HK-2 (cell line): ENCODE results near the gene CENPO.

Experiments used
- DNase-seq: peaks from one replicate; pipeline ENCODE4 v3.0.0-alpha.2; 2018; ENCODE audit not compliant: unreplicated experiment

The CENPO gene, protein sequence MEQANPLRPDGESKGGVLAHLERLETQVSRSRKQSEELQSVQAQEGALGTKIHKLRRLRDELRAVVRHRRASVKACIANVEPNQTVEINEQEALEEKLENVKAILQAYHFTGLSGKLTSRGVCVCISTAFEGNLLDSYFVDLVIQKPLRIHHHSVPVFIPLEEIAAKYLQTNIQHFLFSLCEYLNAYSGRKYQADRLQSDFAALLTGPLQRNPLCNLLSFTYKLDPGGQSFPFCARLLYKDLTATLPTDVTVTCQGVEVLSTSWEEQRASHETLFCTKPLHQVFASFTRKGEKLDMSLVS

DNA sequence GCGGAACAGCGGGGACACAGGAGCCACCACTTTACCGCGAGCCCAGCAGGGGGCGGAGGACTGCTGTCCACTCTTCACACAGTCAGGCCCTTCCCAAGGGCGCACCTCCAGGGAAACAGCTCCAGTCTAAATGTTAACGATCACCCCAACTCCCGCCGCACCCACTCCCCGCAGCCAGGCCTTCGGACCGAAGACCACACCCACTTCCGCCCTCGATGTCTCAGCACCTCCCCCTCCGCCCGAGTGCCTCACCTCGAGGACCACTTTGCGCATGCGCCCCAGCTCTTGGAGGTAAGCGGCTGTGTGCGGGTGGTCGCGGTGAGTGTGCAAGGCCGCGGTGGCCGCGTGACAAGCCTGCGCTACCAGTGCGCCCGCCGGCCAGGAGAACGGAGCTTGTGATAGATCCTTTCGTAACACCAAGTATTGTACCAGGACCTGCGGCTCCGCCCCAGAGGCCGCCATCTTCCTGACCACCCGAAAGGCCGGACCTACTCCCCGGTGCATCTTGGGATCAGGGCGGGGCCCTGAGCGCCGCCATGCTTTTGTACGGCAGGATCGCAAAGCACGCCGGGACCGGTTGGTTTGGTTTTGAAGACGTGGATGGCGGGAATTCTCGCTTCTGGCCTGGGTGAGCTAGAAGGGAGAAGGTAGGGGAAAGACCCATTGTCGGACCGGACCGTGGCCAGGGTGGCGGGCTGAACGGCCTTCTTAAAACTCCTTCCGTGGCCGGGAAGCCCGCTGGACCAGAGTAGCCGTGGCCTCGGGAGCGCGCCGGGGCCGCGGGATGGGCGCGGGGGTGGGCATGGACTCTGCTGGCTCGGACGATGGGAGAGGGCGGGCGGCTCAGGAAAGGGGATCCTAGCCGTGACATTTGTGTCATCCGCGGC lies at the start of gene CENPO, which contains the start of gene PTRHD1:
TSS of gene CENPO (plus strand) at position 552 of the 887 bp plus-strand sequence. CDS start 495 bp downstream, outside the sequence.
TSS of gene PTRHD1 (minus strand) at position 518 of the 887 bp plus-strand sequence. CDS start at position 504, 14 bp downstream.
- peak; percentile 98 for DNase-seq

DNA sequence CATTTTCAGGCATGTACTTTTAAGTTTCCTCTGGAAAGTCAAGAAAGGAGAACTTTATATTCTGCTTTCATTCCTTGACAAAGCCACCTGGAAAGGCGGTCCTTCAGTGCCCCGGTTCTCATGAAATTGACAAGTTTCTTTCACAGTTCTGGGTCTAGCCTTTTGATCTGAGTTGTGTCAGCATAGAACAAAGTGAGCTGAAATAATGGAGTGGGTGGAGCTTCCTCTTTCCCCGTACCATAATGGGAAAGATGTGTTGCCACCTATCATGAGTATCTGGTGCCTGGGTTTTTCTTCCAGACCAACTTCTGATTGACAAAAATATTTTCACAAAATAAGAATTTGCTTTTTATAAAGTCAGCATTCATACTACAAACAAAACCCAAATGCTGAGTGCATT lies 49.3 kb upstream of the CENPO start:
- no peak for DNase-seq

DNA sequence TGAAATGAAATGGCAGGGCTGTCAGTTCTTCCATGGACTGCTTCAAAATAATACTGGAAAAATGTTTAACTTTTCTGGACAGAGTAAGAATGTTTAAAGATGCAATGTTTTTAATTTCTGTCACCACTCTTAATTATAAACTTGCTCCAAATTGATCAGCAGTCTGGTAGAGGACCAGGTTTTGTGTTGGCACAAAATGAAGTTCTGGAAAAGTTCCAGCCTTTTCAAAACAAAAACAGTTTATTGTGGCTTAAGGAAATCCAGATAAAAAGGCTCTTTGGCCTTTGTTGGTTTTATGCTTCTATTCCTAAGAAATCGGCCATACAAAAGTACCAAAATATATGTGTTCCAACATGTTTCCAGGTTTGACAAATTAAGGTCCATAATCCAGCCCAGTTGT lies 48.9 kb upstream of the CENPO start:
- no peak for DNase-seq

DNA sequence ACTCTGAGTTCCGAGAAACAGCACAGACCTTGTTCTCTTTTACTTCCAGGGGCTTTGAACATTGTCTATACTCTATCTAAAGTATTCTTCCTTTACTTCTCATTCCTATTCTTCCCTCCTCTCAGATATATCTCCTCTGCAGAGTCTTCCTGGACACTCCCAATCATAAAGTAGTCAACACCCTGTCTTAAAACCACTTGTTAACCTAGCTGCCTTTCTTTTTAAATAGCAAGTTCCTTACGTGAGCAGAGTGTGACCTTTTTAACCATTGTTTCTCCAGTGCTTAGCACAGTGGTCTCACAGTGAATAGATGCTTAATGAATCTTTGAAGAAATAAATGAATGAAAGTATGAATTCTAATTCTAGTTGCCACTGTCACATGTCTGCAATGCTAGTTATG lies 47.4 kb upstream of the CENPO start:
- DNase-seq = no peak

DNA sequence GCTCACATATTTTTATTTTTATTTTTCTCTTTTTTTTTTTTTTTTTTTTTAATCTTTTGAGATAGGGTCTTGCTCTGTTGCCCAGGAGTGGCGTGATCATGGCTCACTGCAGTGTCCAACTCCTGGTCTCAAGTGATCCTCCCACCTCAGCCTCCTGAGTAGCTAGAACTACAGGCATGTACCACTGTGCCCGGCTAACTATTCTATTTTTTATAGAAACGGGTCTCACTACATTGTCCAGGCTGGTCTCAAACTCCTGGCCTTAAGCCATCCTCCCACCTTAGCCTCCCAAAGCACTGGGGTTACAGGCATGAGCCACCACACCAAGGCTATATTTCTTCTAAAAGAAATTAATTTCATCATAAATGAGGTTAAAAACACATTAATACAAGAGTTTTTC lies 45.9 kb upstream of the CENPO start:
- DNase-seq = no peak

DNA sequence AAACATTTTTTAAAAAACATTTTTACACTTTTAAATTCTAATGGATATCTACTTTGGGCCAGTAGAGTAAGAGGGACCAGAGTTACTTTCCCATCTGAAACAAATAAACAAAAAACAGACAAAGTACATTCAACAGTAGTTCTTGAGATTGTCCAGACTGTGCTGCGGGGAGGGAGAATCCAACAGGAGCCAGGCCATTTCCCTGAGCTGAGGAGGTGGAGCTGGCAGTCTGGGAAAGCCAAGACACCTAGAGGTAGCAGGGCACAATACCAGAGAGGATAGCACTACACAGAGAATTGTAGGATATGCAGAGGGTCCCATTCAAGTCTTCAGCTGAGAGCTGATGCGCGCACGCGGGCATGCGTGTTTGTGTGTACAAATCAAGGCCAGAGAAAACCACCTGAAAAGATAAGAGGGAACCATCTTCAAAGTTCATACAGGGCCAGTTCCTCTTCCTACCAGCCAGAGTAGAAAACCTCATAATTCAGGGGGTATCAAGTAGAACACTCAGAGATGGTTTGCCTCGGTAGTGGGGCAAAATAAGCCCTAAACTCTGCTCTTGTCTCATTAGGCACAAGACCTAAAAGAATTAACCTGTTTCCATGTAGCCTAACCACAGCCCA lies 44.0 kb upstream of the CENPO start:
- DNase-seq = no peak

DNA sequence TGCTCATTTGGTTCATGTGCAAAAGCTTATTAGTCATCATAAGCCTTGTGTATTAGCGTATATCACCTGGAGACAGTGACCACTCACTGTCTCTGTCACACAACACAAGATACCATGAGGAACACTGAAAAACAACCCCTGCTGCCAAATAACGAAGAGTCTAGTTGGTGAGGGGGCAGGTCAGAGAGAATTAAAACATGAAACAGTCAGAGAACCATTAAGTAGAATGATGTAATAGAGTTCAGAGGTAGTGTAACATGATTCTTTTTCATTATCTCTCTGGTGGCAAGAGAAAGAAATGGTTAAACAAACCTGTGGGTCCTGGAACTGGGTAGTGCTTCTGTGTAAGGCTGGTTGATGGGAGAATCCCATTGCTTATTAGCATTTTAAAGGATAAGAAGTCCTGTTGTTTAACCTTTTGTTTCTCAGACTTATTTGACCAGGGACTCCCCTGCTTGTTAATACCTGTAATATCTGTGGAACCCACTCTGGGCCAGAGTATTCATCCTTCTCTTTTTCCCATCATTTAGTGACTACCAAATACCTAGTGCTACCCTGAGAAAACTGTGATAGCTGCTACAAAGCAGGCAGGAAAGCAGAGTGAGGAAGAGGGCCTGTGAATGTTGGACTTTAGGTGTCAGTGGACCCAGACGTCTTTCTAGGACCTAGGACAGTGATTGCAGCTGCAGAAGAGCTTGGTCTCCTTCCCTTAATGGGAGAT lies 38.1 kb upstream of the CENPO start:
- DNase-seq = no peak

DNA sequence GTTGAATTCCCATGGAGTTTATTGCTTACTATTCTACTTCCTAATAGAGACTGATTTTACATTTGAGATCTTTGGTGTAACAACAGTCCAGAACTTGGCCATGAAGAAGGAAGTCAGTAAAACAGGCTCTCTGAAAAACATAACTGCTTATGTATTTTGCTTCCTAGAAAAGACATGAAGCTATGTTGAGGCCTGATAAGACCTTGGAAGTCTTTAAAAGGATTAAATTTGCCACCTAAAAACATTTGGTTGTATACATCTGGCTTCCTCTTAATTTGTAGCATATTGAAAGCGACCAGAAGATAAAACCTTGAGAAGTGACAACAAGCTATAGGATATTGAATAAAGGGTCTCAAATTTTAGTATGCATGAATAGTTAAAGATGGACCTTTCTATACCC lies 36.4 kb upstream of the CENPO start:
- DNase-seq = no peak

DNA sequence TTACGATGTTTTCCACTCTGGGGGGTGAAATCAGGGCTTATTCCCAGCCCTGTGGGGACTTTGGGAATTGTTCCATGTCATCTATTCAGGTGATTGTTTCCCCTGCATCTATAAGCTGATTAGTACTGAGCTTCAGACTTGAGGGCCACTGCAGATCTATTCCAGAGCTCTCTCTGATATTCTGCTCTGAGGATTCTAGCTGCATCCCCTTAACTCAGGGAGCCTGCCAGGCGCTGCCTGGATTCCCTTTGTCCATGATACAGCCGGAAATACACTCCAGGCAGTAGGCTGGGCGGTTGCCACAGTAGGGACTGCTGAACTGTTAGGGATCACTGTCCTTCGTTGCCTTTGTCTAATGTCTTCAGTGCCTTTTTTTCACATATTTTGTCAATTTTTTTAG lies 31.4 kb upstream of the CENPO start:
- no peak for DNase-seq

DNA sequence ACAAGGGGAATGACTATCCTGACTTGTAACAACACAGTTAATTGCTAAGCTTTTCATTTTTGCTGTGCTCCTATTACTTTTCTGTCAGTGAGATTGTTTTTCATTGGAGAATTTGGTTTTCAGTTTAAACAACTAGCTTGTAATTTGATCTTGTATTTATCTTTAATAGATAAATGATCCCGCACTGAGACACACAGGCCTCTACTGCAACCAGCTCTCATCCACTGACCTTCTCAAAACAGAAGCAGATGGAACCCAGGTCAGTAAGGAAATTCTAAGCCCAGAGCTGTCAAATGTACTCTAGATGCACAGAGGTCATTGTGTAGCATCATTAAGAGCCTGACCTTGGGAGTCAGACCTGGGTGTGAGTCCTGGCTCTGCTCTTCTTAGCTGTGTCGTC lies 30.7 kb upstream of the CENPO start:
- DNase-seq = no peak

DNA sequence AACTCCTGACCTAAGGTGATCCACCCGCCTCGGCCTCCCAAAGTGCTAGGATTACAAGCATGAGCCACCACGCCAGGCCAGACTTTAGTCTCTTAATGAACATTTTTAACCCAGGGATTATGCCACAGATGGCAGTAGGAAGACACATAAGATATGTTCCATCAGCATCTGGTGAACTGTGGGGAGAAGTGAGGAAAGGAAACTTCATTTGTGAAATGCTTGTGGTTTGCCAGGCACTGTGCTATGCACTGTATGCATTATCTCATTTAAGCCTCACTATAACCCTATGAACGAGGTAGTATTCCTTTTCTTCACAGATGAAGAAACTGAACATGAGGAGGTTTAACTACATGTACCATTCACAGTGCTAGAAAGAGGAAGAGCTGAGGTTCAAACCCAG lies 29.4 kb upstream of the CENPO start:
- DNase-seq = no peak

DNA sequence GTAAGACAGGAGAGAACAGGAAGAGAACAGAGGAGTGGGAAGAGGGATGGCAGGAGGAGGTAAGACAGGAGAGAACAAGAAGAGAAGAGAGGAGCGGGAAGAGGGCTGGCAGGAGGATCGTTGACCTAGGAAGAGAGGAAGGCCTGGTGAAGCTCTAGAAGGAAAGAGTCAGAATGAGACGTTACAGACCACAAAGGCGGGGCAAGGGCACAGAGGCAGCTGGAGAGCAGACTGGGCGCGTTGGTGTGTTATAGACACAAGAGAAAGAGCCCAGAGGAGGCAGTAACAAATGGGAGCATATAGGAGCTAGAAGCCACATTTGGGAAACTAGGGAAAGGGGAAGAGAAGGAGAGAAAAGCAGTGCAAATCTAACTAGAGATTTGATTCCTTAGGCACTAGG lies 26.6 kb upstream of the CENPO start:
- no peak for DNase-seq

DNA sequence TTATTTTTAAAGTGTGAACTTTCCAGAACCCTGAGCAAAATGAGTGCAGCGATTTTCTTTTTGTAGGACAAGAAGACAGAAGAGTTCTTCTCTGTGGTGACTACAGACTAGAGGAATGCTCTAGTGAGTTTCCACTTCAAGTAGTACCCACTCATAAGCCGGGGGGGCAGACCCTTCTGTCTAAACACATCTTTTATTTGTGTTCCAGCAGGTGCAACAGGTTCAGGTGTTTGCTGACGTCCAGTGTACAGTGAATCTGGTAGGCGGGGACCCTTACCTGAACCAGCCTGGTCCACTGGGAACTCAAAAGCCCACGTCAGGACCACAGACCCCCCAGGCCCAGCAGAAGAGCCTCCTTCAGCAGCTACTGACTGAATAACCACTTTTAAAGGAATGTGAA lies 25.2 kb upstream of the CENPO start:
- no peak for DNase-seq

DNA sequence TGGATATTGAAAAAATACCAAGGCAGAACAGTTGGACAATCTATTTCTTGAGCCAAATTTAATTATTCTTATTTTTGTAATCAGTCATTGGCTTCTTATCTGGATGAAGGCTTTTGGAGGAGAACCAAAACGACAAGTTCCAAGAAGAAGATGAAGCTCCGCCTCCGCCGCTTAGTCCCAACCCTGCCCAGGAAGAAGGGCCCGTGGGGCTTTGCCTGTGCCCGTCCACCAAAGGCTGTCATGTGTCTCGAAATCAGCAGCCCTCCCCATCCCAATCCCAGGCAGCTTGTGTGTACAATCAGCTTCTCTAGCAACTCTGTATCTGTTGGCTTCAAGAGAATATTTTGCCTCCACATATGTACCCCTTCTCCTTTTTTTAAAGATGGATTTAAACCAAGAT lies 24.6 kb upstream of the CENPO start:
- no peak for DNase-seq

DNA sequence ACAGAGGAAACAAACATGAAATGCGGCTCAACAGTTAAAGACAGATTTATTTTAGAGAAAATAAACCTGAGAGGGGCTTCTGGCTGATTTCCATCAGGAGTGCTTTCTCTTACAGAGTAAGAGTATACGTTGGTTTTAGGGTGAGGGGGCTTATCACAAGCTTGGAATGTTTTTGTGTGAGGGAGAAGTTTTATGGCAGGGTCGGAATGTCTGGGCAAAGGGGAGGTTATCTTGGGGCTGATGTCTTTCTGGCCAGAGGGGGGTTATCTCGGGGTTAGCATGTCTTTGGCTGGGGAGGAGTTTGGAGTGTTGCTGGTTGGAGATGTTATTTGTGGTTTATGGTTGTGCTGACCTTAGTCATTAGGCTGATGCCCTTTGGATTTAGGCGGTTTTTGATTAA lies 22.2 kb upstream of the CENPO start:
- no peak for DNase-seq

DNA sequence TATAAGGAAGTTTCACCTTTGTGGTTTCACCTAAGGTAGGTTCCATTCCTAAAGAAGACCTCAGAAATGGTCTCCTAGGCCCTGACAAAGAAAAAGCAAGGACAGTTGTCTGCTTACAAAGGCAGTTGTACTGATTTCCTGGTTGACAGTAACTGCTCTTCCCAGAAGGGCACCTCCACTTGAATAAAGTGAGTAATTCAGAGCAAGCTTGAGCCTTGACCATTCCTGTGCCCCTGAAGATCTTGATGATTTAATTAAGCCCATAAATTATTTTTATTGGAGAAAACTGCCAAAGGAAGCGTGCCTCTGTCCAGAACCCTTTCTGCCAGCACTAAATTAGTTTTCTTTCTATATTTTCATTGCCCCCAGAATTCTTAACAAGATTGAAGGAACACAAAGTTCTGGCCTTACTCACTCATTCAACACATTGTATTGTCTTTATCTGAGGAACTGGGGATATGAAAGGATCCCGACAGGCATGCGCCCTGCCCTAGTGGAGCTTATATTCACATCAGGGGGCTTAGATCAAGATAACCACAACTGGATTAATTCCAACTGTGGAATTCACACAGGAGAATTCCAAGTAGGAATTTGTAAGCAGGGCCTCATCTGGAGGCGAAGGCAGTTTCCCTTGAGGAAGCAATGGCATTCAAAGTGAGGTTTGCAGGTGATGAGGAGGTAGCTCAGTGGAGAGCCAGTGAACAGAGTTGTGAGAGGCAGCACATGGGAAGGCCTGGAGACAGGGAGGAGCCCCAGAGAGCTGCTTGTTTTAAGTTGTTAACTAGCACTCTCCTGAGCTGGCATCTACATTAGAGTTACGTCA lies 21.2 kb upstream of the CENPO start:
- no peak for DNase-seq

DNA sequence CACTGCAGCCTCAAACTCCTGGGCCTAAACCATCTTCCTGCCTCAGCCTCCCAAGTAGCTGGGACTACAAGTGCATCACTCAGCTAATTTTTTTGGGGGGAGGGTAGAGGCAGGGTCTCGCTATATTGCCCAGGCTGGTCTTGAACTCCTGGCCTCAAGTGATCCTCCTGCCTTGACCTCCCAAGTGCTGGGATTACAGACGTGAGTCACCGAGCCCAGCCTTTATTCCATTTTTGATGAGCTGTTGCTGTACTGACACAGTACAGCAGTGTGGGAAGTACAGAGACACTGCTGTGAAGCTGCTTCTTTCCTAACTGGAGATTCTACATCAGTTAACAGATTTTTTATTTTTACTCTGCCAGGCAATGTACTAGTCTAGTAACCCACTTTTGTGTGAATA lies 18.9 kb upstream of the CENPO start:
- DNase-seq = no peak

DNA sequence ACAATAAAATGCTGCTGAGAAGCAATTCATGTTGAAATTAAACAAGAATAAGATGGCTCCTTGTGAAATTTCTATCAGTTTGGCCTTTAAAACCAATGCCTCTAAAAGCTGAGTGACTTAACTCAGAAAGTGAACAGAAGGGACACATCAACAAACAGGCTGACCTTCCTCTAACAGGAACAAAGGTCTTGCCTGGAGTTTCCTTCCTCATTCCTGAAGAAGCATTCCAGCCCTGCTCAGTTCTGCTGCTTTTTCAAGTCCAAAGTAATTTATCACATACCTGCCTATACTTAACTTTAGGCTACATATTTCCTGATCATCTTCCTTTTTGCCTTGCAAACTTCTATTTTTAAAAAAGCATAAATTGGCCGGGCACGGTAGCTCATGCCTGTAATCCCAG lies 14.1 kb upstream of the CENPO start:
- DNase-seq = no peak

DNA sequence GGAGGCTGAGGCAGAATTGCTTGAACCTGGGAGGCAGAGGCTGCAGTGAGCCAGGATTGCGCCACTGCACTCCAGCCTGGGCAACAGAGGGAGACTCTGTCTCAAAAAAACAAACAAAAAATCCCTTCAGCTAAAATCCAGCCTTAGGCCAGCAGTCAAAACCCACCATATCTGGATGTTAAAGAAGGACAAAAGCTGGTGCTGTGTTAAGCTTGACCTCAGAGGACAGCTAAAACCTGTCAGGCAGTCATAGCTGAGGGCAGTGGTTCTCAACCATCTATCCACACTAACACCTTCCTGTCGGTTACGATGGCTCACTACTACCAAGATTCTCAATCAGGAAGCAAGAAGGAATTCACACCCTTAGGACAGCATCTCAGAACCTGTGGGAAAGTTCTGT lies 9.6 kb upstream of the CENPO start:
- no peak for DNase-seq

DNA sequence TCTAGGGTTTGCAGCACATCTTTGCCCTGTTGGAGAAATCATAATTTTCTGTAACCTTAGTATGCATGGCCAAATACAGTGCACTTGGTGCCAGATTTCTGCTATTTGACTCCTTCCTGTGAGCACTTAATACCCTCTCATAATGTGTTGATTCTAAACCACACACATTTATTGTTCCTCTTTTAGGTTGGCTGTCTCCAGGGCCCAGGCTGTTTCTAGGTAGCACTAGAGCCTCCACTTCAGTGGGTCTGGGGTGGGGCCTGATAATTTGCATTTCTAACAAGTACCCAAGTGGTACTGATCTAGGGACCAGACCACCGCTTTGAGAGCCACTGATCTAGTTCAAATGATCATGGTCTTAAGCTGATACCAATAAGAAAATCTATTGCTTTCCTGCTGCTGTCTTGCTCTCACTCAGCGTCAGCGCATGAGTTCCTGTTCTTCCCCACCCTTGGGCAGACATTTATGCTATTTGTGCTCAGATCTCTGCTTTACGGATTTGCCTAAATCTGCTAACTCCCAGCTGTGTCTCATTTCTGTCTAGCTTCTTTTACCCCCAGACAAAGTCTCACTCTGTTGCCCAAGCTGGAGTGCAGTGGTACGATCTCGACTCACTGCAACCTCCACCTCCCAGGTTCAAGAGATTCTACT lies 7.4 kb upstream of the CENPO start:
- DNase-seq = no peak

DNA sequence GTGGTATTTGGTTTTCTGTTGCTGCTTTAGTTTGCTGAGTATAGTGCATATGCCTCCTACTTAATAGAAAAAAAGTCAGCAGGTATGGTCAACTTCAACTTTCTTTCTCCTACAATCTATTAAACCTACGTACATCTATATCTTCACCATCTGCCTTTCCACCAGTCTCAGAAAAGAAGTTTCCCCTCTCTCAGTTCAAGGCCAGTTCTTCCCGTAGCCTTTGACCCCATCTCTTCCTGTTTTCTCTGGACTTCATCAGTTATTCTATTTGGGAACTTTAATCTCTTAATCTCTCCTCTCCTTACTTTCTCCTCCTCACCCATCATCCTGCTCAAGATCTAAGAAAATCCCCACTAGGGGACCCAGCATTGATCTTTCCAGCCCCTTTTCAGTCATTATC lies 5.7 kb upstream of the CENPO start:
- no peak for DNase-seq
